ENCODE measurements around the gene HLTF. TPM values are rescaled to one million over a fixed set of nuclear protein-coding genes. Genes with fewer than 3 reads are reported as not detected.
"Not testable (repeated sequence)": the region's sequence is repeated elsewhere in the genome, so short reads cannot be mapped to it uniquely, and the experiment has no call there.

HLTF gene
- total and polyA plus RNA-seq, 4 experiments from 2014 or later, result 15.0 to 22.8 (median 18.6) TPM

- CTCF ChIA-PET (ENCODE audit: partially characterized antibody), result interaction anchor here (1.2 to 1.8 kb wide), 2 partner anchors 8 to 278 kb away, joined by 4 to 6 read pairs; no protein-coding TSS in a partner anchor
These were observed 88.7 kb downstream of the HLTF start for GRCh38 chr3:148997623-148998022.

GRCh38 chr3:148992635-148993255, 93.6 kb downstream of the HLTF start:
- H3K4me1 Mint-ChIP-seq, result peaks cover 21 to 55% (median 33%) of the 10 kb centered on the region in 4 donors
- H3K27ac ChIP-seq (ENCODE audit: low read depth, low read length), result peak overlapping the region; percentile 66
- no peaks in the 10 kb centered on the region for H3K27me3 Mint-ChIP-seq
- peaks cover 30% of the 10 kb centered on the region for H3K4me1 ChIP-seq (ENCODE audit: insufficient read depth, low read length)
- DNase-seq, result no peak
- no peaks in the 10 kb centered on the region for H3K9me3 Mint-ChIP-seq
- intact Hi-C loops (cut with micrococcal nuclease), result no loop called here
- peak overlapping the region; percentile 67 to 92 (median 83) for H3K27ac Mint-ChIP-seq
- peak overlapping the region; percentile 70 to 90 (median 84) for H3K4me3 Mint-ChIP-seq
- peaks cover 4% of the 10 kb centered on the region for H3K36me3 ChIP-seq (ENCODE audit: insufficient read depth, low read length)
- H3K4me3 ChIP-seq (ENCODE audit: low read length in 2 of 2), result peak overlapping the region; percentile 30 to 56
- ChIA-PET CTCF (ENCODE audit: partially characterized antibody) (interaction anchor here (0.7 to 2.8 kb wide), 7 partner anchors 36 to 816 kb away, joined by 3 to 11 read pairs (median 3); partner anchors contain the start of gene HPS3), POLR2A (ENCODE audit: partially characterized antibody) (interaction anchor here (1.0 to 4.6 kb wide), 14 partner anchors 9 to 285 kb away, joined by 3 to 29 read pairs (median 5); partner anchors contain the start of genes HLTF and HPS3)
- no peaks in the 10 kb centered on the region for H3K27me3 ChIP-seq (ENCODE audit: insufficient read depth, low read length)
- H3K36me3 Mint-ChIP-seq, result peaks cover 21 to 29% of the 10 kb centered on the region in 2 donors
- no peaks in the 10 kb centered on the region for H3K9me3 ChIP-seq (ENCODE audit: control insufficient read depth in 1 of 2, low read length in 2 of 2)

More at GRCh38 chr3:148997623-148998022, 88.7 kb downstream of the HLTF start:
- intact Hi-C loops (cut with micrococcal nuclease), result no loop called here
- Histone ChIP-seq H3K4me1 (ENCODE audit: insufficient read depth, low read length) (peaks cover 29% of the 10 kb centered on the region), H3K36me3 (ENCODE audit: insufficient read depth, low read length) (peaks cover 8% of the 10 kb centered on the region), H3K27me3 (ENCODE audit: insufficient read depth, low read length) (no peaks in the 10 kb centered on the region), H3K27ac (ENCODE audit: low read depth, low read length) (no peak overlapping the region), H3K9me3 (ENCODE audit: control insufficient read depth in 1 of 2, low read length in 2 of 2) (no peaks in the 10 kb centered on the region), H3K4me3 (ENCODE audit: low read length in 2 of 2) (no peak overlapping the region)
- H3K27ac Mint-ChIP-seq, result peak overlapping the region in 3 of 7 donors; percentile 62 to 86 (median 84)
- H3K4me3 Mint-ChIP-seq, result no peak overlapping the region
- H3K27me3 Mint-ChIP-seq, result no peaks in the 10 kb centered on the region
- peaks cover 27 to 67% (median 44%) of the 10 kb centered on the region in 4 donors for H3K4me1 Mint-ChIP-seq
- POLR2A ChIA-PET (ENCODE audit: partially characterized antibody), result no interaction called here
- DNase-seq, result no peak
- peaks cover 44 to 58% of the 10 kb centered on the region in 2 donors for H3K36me3 Mint-ChIP-seq
- H3K9me3 Mint-ChIP-seq, result no peaks in the 10 kb centered on the region

GRCh38 chr3:148992027-148992634, 94.2 kb downstream of the HLTF start:
- Histone ChIP-seq H3K4me3 (ENCODE audit: low read length in 2 of 2) (peak overlapping the region; percentile 30 to 56), H3K27ac (ENCODE audit: low read depth, low read length) (peak overlapping the region; percentile 66), H3K36me3 (ENCODE audit: insufficient read depth, low read length) (peaks cover 4% of the 10 kb centered on the region), H3K4me1 (ENCODE audit: insufficient read depth, low read length) (peaks cover 27% of the 10 kb centered on the region), H3K9me3 (ENCODE audit: control insufficient read depth in 1 of 2, low read length in 2 of 2) (no peaks in the 10 kb centered on the region), H3K27me3 (ENCODE audit: insufficient read depth, low read length) (no peaks in the 10 kb centered on the region)
- DNase-seq, result peak in 1 of 5 donors; percentile 40
- ChIA-PET CTCF (ENCODE audit: partially characterized antibody) (interaction anchor here (0.7 to 2.8 kb wide), 8 partner anchors 19 to 817 kb away, joined by 3 to 11 read pairs (median 3); partner anchors contain the start of gene HPS3), POLR2A (ENCODE audit: partially characterized antibody) (interaction anchor here (1.0 to 4.6 kb wide), 17 partner anchors 9 to 285 kb away, joined by 3 to 29 read pairs (median 5); partner anchors contain the start of genes HLTF and HPS3)
- H3K27me3 Mint-ChIP-seq, result no peaks in the 10 kb centered on the region
- H3K27ac Mint-ChIP-seq, result peak overlapping the region; percentile 77 to 92 (median 84)
- H3K36me3 Mint-ChIP-seq, result peaks cover 21 to 28% of the 10 kb centered on the region in 2 donors
- H3K9me3 Mint-ChIP-seq, result no peaks in the 10 kb centered on the region
- intact Hi-C loops (cut with micrococcal nuclease), result no loop called here
- peak overlapping the region; percentile 70 to 90 (median 84) for H3K4me3 Mint-ChIP-seq
- peaks cover 21 to 50% (median 32%) of the 10 kb centered on the region in 4 donors for H3K4me1 Mint-ChIP-seq

- peak within 1 kb of the TSS; percentile 66 for H3K27ac ChIP-seq (ENCODE audit: low read depth, low read length)
- peak within 1 kb of the TSS; percentile 84 to 92 (median 88) for H3K4me3 Mint-ChIP-seq
- H3K9me3 ChIP-seq (ENCODE audit: control insufficient read depth in 1 of 2, low read length in 2 of 2), result no peaks in the 10 kb centered on the region
- ChIA-PET POLR2A (ENCODE audit: partially characterized antibody) (interaction anchor here (1.0 to 4.6 kb wide), 17 partner anchors 8 to 286 kb away, joined by 3 to 29 read pairs (median 5); partner anchors contain the start of genes HLTF and HPS3), CTCF (ENCODE audit: partially characterized antibody) (interaction anchor here (1.1 to 2.8 kb wide), 7 partner anchors 11 to 818 kb away, joined by 3 to 11 read pairs (median 4); partner anchors contain the start of gene HPS3)
- DNase-seq, result peak; percentile 76 to 87 (median 83)
- intact Hi-C loops (cut with micrococcal nuclease), result loop anchor here (1.0 to 2.0 kb wide), 2 partner anchors 95 to 137 kb away; partner anchors contain the start of genes HLTF and HPS3
- no peaks in the 10 kb centered on the region for H3K27me3 ChIP-seq (ENCODE audit: insufficient read depth, low read length)
- H3K36me3 Mint-ChIP-seq, result peaks cover 16 to 21% of the 10 kb centered on the region in 2 donors
- H3K27ac Mint-ChIP-seq, result peak within 1 kb of the TSS; percentile 79 to 93 (median 91)
- no peaks in the 10 kb centered on the region for H3K27me3 Mint-ChIP-seq
- peak within 1 kb of the TSS; percentile 49 to 56 for H3K4me3 ChIP-seq (ENCODE audit: low read length in 2 of 2)
- H3K4me1 ChIP-seq (ENCODE audit: insufficient read depth, low read length), result peaks cover 27% of the 10 kb centered on the region
- peaks cover 21 to 43% (median 27%) of the 10 kb centered on the region in 4 donors for H3K4me1 Mint-ChIP-seq
- H3K9me3 Mint-ChIP-seq, result no peaks in the 10 kb centered on the region
- H3K36me3 ChIP-seq (ENCODE audit: insufficient read depth, low read length), result peaks cover 4% of the 10 kb centered on the region
These were observed 94.9 kb downstream of the HLTF start, which contains the start of gene GYG1 for GRCh38 chr3:148991219-148992026. Gene GYG1, plus strand, starts transcription at chr3:148991540. Its CDS starts 101 bp downstream, at chr3:148991641.

- H3K4me1 ChIP-seq (ENCODE audit: insufficient read depth, low read length), result peaks cover 27% of the 10 kb centered on the region
- CTCF ChIA-PET (ENCODE audit: partially characterized antibody), result interaction anchor here (0.8 to 2.8 kb wide), 4 partner anchors 9 to 40 kb away, joined by 3 to 11 read pairs (median 6); no protein-coding TSS in a partner anchor
- Mint-ChIP-seq H3K36me3 (peaks cover 4 to 9% of the 10 kb centered on the region in 2 donors), H3K4me3 (peak overlapping the region; percentile 34 to 92 (median 86)), H3K4me1 (peaks cover 19 to 31% (median 26%) of the 10 kb centered on the region in 4 donors), H3K27me3 (no peaks in the 10 kb centered on the region), H3K9me3 (no peaks in the 10 kb centered on the region), H3K27ac (peak overlapping the region in 6 of 7 donors; percentile 10 to 93 (median 83))
- peaks cover 4% of the 10 kb centered on the region for H3K36me3 ChIP-seq (ENCODE audit: insufficient read depth, low read length)
- H3K4me3 ChIP-seq (ENCODE audit: low read length in 2 of 2), result no peak overlapping the region
- no peaks in the 10 kb centered on the region for H3K9me3 ChIP-seq (ENCODE audit: control insufficient read depth in 1 of 2, low read length in 2 of 2)
- POLR2A ChIA-PET (ENCODE audit: partially characterized antibody), result interaction anchor here (2.7 to 4.0 kb wide), 3 partner anchors 11 to 139 kb away, joined by 9 to 29 read pairs (median 25); partner anchors contain the start of genes HLTF and HPS3
- peak overlapping the region; percentile 66 for H3K27ac ChIP-seq (ENCODE audit: low read depth, low read length)
- intact Hi-C loops (cut with micrococcal nuclease), result loop anchor here (2.0 kb wide), 1 partner anchor 139 kb away; the partner anchor contains the start of gene HPS3
- H3K27me3 ChIP-seq (ENCODE audit: insufficient read depth, low read length), result no peaks in the 10 kb centered on the region
- DNase-seq, result no peak
These were observed 96.1 kb downstream of the HLTF start for GRCh38 chr3:148990236-148990635.

- H3K4me1 ChIP-seq (ENCODE audit: insufficient read depth, low read length), result peaks cover 13% of the 10 kb centered on the region
- peaks cover 10 to 15% (median 13%) of the 10 kb centered on the region in 4 donors for H3K4me1 Mint-ChIP-seq
- POLR2A ChIA-PET (ENCODE audit: partially characterized antibody); H3K27ac Mint-ChIP-seq; CTCF ChIA-PET (ENCODE audit: partially characterized antibody); H3K4me3 ChIP-seq (ENCODE audit: low read length in 2 of 2); H3K27me3 Mint-ChIP-seq; H3K27ac ChIP-seq (ENCODE audit: low read depth, low read length); intact Hi-C loops (cut with micrococcal nuclease); H3K36me3 ChIP-seq (ENCODE audit: insufficient read depth, low read length); H3K9me3 Mint-ChIP-seq; DNase-seq; H3K27me3 ChIP-seq (ENCODE audit: insufficient read depth, low read length); H3K36me3 Mint-ChIP-seq; H3K9me3 ChIP-seq (ENCODE audit: control insufficient read depth in 1 of 2, low read length in 2 of 2); H3K4me3 Mint-ChIP-seq: not testable (repeated sequence)
These were observed 98.8 kb downstream of the HLTF start for GRCh38 chr3:148987551-148987950.

Data from CD4-positive, alpha-beta memory T cell (primary cell).